HG03280 (cell line): ENCODE data around the gene CELA2B.
"Not testable (repeated sequence)": the region's sequence is repeated elsewhere in the genome, so short reads cannot be mapped to it uniquely, and the experiment has no call there.

Experiments
- ATAC-seq: cut with Tn5 transposase; IDR thresholded peaks from one replicate; pipeline ENCODE4 v1.9.1; 2021; ENCODE audit warnings: mild to moderate bottlenecking, moderate library complexity; ENCODE audit not compliant: unreplicated experiment

Gene CELA2B

DNA sequence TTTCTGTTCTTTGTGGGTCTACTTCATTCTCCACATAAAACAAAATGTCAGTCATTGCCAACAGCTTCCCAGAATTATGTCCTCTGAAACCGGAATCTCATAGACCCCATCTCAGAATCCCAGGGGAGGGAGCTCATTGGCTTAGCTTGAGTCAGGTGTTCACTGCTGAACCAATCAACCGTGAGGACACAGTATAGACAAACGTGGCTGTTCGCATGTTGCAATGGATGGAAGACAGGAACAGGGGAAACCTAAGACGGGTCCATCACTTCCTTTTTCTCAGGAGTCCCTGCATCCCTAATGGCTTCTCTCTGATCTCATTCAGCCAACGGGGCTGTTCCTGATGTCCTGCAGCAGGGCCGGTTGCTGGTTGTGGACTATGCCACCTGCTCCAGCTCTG is 10.2 kb upstream of the CELA2B start:
- ATAC-seq, result no peak

- ATAC-seq, result not testable (repeated sequence)
Measured at GRCh38 chr1:15466955-15467625, 8.8 kb upstream of the CELA2B start.

GRCh38 chr1:15468145-15468544 is 7.8 kb upstream of the CELA2B start:
- ATAC-seq, result no peak

GRCh38 chr1:15469361-15469760 is 6.5 kb upstream of the CELA2B start:
- no peak for ATAC-seq

GRCh38 chr1:15469821-15470448 is 6.0 kb upstream of the CELA2B start:
- ATAC-seq, result not testable (repeated sequence)

GRCh38 chr1:15471067-15471466 is 4.8 kb upstream of the CELA2B start:
- ATAC-seq, result not testable (repeated sequence)

- not testable (repeated sequence) for ATAC-seq
Measured at GRCh38 chr1:15471723-15472122, 4.2 kb upstream of the CELA2B start.

- ATAC-seq, result no peak
Measured at GRCh38 chr1:15472587-15472986, 3.3 kb upstream of the CELA2B start.

DNA sequence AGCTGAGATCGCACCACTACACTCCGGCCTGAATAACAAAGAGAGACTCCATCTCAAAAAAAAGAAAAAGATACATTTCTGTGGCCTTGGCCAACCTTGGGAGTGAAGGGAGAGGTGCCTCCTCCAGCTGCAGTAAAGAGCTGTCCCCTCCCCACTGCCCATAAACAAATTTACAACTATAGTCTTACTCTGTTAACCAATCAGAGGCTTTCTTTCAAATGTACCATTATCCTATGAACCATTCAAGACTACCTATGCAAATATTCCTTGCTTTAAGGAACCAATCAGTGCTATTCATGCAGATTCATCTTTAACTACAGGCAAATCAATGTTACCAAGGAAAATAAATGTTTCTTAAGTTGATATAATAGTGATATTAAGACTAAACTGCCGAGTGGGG is 1.0 kb downstream of the CELA2B start:
- no peak for ATAC-seq

DNA sequence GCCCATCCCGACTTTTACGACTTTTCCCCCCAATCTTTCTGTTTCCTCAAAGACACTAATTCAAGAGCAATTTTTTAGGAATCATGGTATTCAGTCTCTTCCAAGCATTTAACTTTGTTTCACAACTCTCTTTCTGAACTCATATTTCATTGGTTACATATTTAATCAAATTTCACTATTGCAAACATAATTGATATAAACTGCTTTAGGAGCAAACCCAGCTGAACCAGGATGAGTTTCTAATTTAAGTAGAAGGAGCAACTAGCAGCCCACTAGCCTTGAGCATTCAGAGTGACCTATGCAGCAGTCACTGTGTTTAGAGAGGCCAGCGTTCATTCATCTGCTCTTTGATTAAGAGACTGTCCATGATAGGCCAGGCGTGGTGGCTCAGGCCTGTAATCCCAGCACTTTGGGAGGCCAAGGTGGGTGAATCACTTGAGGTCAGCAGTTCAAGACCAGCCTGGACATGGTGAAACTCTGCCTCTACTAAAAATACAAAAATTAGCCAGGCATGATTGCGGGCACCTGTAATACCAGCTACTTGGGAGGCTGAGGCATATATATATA is 1.8 kb downstream of the CELA2B start:
- no peak for ATAC-seq

GRCh38 chr1:15479654-15480347 is 3.9 kb downstream of the CELA2B start:
- ATAC-seq, result no peak

DNA sequence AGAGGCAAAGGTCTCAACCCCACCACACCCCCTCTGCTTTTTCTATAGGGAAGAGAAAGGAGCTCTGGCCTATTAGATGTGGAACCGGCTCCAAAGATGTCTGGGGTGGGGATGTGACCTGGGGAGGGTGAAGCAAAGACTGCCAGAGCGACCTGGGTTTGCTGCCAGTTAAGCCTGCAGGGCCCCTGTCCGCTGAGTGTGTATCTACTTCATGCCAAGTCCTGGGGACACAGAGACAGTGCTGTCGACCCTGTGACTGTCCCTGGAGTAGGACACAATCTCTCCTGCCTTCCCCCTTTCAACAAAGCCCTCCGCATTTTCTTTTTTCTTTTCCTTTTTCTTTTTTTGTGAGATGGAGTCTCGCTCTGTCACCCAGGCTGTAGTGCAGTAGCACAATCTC is 6.6 kb downstream of the CELA2B start:
- ATAC-seq, result not testable (repeated sequence)

GRCh38 chr1:15482983-15483543 is 7.2 kb downstream of the CELA2B start:
- ATAC-seq, result not testable (repeated sequence)

DNA sequence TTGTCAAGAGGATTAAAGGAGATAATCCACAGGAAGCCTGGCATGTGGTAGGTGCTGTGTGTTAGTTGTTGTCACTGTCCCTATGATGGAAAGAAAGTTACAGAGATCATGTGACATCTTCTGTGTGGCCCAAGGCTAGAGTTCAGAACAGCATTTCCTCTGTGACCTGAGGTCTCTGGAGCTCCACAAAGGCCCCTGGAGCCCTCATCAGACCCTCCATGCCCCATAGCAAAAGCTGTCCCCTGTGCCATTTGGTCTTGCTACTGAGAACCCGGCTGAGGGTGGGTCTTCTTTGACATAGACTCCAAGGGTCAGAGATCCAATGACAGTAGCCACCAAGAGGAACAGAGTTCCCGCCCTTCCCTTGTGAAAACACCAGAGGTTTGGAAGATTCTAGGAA is 8.1 kb downstream of the CELA2B start:
- ATAC-seq, result no peak

GRCh38 chr1:15484443-15484842 is 8.5 kb downstream of the CELA2B start:
- not testable (repeated sequence) for ATAC-seq

- ATAC-seq, result no peak
Measured at GRCh38 chr1:15485636-15486035, 9.7 kb downstream of the CELA2B start.

DNA sequence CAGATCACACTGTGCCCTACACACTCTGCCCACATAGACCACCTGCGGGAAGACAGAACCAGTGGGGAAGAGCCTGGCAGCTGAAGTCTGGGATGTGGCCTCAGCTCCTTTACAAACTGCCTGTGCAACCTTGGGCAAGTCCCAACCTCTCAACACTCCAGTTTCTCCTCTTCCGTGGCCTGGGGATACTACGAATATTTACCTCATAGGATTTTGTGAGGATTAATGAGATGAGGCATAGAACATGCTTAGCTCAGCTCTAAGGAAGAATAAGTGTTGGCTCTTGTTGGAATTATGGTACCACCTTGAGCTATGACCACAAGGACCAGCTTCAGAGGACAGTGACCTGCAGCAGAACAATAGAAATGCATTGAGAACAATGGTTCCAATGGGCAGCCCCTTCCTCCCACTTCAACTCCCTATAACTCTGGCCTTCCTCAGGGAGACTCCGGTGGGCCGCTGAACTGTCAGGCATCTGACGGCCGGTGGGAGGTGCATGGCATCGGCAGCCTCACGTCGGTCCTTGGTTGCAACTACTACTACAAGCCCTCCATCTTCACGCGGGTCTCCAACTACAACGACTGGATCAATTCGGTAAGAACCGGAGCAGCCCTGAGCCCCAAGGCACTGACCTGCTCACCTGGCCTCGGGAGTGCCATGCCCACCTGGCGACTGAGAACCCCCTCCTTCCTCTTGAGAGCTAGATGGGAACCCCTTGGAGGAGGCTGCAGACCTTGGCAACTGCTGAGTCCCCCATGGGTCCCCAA is 11.1 kb downstream of the CELA2B start:
- not testable (repeated sequence) for ATAC-seq

DNA sequence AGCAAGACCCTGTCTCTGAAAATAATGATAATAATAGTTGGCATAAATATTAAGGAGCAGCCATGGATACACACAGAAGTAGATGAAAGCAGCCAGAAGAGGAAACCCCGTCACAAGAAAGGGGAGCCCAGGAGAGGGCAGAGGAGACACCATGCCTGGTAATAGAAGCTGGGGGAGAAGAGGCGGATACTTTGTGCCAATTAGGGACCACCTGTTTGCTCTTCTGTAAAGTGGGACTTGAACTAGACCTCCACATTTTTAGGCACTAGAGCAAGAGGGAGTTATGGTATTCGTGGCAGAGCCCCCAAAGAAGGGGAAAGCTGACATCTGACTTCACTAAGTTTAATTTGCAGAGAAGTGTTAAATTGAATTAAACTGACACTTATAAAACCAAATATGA is 12.5 kb downstream of the CELA2B start:
- no peak for ATAC-seq

GRCh38 chr1:15489052-15489736 is 13.3 kb downstream of the CELA2B start:
- no peak for ATAC-seq

DNA sequence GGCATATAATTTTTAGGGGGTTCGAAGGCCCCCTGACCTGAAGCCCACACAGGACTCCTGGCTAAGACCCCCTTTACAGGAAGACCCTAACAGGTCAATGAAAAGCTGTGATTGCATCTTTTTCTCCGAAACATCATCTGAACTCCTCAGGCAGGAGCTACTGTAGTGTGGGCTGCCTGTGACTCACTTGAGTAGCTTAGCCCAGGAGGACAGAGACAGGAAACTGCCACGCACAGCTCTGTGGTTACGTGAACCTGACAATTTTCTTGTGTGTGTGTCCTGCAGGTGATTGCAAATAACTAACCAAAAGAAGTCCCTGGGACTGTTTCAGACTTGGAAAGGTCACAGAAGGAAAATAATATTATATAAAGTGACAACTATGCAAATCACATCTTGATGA is 15.1 kb downstream of the CELA2B start:
- ATAC-seq, result not testable (repeated sequence)
